Stimulated activated naive CD4-positive, alpha-beta T cell treated with Interleukin-2 at 50 U/mL for 16 hours (primary cell): ENCODE measurements around the gene TSEN54.
"Not testable (repeated sequence)": the region's sequence is repeated elsewhere in the genome, so short reads cannot be mapped to it uniquely, and the experiment has no call there.

Source experiments
- DNase-seq: peaks from one replicate; lab custom pipeline; 2025; lab: John Stamatoyannopoulos, UW

Gene TSEN54

DNA sequence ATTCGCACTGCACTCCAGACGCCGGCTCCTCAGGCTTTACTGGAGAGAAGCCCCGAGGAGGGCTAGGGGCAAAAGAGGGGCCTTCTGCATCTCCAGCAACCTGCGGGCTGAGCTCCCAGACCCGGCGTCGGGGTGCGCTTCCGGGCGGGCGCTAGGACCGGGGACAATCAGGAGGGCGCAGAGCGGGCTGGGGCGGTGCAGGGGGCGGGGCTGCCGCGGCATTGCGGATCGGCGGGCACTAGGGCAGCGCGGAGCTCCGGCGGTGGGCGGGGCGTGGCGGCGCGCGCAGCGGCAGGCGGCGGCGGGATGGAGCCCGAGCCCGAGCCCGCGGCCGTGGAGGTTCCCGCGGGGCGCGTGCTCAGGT, at the start of gene TSEN54:
Gene TSEN54, plus strand, starts transcription at position 274 of the 364 bp plus-strand sequence. Its CDS starts 33 bp downstream, at position 307.
- peak; percentile 96 for DNase-seq

DNA sequence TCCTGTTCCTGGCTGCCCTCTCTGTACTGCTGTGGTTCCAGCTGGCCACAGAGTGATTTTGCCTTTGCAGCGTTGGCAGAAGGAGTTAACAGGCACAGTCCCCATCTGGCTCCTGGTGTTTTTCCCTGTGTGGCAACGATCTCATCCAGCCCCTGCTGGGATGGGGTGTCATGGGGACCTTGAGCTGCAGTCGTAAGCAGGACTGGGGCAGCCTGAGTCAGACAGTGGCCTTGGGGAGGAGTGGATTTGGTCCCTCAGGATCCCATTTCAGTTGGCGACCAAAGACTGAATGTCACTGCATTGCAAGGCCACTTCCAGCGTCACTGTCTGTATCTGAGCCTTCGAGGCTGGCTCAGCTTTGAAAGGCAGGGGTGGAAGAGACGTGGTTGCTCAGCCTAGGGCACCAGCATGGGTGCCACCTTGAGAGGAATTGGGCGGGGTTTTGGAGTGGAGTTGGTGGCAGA, 48.0 kb upstream of the TSEN54 start:
- DNase-seq: no peak

DNA sequence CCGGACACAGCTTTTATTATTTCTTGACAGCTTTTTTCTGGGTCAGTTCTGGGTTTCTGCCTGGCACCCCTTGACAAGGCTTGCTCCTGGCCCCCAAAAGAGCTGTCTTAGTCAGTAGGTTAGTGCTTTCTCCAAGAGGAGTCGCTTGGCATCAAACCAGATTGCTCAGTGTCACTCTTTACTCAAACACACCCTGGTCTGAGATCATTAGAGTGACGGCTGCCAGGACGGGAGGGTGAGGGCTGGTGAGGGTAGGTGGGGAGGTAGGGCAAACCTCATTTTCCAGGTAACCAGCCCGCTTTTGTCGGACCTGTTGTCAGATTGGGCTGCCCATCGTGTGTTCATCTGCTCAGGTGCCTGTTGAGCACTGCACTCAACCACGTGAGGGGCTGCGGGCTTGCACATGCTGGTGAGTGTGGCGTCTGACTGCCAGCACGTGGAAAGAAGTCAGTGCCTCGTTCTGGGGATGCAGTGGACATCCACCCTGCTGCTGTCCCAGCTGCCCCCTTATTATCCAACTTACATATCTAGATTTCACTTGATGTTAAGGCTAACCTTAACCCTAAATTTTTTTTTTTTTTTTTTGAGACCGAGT, 47.5 kb upstream of the TSEN54 start:
- no peak for DNase-seq

DNA sequence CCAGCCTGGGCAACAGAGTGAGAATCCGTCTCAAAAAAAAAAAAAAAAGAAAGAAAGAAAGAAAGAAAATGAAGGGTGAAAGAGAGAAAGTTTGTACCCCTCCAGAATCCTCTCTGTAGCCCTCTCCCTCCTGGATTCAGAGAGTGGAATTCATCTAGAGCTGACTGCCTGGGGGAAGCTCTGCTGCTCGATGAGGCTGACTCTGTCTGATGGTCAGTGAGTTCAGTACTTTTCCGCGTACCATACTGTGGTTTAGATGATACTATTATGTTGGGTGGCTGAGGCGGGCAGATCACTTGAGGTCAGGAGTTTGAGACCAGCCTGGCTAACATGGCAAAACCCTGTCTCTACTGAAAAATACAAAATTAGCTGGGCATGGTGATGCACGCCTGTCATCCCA, 45.1 kb upstream of the TSEN54 start:
- no peak for DNase-seq

DNA sequence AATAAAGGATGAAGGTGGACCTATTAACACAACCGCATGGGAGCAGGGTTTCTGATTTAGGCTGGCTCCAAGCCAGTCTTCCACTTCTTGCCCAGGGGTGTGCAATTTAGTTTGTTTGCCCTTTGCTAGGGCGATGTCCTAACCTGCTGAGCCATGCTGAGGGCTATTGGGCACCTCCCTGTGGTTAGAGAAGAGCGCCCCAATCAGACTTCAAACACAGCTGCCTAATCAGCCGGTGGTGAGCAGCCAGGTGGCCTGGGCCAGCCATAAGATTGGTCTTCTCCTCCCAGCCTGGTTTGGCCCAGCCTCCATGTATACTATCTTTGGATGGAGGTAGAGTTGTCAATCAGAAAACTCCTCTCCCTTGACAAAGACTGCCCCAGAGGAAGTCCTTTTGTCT, 44.2 kb upstream of the TSEN54 start:
- no peak for DNase-seq

DNA sequence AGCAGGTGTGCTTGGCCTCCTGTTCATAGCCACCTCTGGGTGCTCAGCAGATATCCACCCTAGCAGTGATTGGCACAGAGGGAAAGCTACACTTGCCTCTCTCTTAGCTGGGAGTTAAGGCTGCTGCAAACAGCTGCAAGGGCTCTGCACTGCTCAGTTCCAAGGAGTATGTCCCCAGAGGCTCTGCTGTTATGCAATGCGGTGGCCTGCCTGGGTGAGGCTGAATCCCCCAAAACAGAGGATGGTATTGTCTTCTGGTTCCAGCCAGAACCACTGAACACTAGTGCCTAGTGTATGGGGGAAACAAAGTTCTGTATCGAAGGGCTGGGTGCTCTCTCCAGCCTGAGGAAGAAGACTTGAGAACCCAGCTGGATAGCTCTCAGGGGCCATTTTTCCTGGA, 43.1 kb upstream of the TSEN54 start:
- DNase-seq: no peak

DNA sequence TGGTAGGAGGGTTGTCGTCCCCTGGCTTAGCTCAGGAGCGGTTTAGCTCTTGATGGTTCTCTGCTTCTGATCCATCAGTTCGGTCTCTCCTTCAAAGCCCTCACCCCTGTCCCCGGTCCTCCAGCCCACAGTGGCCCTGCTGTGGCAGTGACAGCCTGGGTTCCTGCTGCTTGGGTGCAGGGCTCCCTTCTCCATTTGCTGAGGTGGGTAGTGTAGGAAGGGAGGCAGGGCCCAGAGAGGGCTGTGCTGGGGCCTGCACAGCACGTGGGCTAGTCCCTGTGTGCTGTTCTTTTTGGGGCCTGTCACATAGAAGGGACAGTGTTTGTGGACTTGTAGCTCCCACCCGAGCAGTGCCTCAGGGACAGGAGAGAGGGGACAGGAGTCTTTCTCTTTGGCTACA, 41.6 kb upstream of the TSEN54 start:
- DNase-seq: no peak

DNA sequence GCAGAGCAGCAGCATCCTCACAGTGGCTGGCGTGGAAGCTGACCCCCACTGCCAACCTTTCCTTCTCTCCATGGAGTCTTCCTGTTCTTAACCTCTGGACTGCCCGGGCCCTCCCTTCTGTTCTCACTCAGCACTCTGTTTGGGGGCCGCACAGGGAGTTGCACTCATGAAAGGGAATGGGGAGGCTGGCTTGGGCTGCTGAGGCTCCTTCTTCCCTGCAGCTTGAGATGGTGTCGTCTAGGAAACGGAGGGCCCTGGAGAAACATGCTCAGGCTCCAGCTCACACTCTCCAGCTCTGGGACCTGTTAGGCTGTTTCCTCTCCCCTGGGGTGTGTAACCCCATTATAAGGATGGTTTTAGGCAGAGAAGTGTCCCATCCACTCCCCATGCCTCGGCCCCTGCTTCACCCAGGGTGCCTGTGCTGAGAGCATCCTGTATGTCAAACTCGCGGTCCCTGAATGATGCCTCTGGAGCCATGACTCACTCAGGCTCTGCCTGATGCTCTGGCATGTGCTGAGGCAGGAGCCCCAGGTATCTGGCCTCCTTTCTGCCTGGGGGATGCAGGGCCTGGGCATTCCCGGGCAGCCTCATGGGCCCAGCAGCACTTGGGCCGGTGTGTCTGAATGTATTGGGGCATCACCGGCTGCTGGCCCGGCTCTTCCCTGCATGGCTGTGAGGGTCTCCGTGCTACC, 41.0 kb upstream of the TSEN54 start:
- no peak for DNase-seq

DNA sequence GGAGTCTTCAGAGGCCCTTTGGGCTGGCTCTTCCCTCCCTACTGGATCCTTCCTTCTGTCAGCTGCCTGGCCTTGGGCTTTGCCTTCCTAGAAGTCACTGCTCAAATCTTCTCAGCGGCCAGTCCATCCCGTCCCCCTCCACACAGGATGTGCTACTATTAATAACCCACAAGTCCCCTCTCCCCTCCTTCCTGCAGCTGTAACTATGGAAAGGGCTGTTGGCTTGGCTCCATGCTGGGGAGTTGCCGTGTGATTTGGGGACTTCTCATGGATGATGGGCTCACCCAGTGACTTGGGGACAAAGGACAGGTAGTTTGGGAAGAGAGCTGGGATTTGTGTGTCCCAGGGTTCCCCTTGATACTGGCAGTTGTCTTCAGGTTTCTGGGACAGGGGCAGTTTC, 40.5 kb upstream of the TSEN54 start:
- DNase-seq: no peak

DNA sequence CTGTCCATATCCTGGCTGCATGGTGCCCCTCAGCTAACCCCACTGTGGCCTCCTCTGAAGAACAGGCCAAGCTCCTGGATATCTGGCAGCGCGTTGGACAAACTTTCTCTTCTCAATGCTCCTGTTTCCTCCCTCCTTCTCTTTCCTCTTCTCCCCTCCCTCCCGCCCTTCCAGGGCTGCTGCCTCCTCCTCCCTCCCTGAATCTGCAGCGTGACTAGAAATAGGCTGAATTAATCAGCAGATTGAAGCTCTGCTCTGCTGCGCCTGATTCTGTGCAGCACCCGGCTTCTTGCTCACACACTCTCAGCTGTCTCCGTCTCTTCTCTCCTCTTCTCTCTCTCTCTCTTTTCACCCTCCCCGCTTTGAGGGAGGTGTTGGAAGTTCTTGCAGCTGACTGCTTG, 40.1 kb upstream of the TSEN54 start:
- no peak for DNase-seq

DNA sequence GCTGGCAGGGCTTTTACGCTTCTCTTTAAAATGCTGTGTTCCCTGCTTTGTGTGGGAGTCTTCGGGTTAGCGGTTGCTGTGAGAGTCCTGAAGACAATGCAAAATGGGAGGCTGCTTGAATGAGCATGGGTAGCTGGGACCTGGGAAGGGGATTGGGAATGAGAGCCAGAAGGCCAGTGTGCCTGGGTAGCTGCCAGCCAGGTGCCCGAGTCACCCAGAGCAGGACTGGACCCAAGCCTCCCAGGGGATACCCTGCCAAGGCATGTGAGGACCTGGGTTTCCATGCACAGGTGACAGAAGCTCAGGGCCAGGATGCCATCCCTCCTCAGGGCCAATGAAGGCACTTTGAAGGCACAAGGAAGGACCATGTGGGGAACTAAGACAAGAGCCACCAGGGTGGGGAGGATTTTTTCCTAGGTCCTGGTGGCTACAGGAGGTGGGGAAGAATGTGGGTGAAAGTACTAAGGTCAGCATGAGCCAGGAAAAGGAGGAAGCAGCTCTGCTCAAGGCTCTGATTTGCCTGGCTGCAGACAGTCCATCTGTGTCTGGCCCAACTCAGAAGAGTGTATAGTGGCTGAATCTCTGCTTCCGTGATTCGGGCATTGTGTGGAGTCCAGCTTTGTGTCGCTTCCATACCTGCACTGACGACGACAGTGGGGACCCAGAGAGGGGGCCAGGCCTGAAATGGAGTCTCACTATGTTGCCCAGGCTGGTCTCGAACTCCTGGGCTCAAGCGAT, 39.4 kb upstream of the TSEN54 start:
- no peak for DNase-seq

DNA sequence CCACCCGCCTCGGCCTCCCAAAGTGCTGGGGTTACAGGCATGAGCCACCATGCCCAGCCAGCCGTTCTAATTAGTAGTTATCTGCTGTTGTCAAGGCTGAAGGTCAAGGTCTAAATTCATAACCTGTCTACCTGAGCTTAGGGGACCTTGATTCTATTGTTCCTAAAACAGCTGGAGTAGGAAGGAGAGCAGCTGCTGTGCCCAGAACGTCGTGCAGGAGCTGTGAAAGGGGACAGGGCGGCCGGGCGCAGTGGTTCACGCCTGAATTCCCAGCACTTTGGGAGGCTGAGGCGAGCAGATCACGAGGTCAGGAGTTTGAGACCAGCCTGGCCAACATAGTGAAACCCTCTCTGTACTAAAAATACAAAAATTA, 38.9 kb upstream of the TSEN54 start:
- not testable (repeated sequence) for DNase-seq

DNA sequence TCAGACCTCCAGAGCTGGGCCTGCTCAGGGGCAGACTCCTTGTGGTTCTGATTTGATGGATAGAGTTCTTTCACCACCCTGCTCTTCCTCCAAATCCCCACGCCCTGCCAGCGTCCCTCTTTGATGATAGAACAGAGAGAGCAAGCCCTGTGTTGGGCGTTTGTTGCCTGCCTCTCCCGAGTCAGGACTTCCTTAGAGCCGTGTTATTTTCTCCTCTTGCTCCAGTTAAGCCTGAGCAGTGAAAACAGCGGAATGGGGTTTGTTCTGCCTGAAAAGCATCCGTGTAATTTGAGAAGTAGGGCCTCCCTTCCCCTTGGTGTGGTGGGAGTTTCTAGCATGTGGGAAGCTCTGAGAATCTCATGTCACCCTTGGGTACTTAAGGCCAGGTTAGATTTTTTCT, 37.8 kb upstream of the TSEN54 start:
- no peak for DNase-seq

DNA sequence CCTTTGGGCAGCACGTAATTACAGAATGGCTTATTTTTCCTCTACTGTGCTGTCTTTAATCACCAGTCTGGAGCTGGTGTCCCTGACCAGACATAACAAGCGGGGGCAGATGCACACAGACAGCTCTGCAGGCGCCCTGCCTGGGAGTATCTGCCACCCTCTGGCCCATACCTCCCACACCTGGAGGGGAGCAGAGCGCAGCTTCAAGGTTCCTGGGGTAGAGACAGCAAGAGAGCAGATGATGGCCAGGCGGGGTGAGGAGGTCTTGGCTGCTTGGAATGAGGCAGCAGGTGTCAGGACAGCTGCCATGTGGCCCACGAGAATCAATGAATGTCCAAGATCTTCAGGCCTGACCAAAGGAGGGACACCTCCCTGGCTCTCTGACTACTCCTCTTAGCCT, 36.0 kb upstream of the TSEN54 start:
- no peak for DNase-seq

DNA sequence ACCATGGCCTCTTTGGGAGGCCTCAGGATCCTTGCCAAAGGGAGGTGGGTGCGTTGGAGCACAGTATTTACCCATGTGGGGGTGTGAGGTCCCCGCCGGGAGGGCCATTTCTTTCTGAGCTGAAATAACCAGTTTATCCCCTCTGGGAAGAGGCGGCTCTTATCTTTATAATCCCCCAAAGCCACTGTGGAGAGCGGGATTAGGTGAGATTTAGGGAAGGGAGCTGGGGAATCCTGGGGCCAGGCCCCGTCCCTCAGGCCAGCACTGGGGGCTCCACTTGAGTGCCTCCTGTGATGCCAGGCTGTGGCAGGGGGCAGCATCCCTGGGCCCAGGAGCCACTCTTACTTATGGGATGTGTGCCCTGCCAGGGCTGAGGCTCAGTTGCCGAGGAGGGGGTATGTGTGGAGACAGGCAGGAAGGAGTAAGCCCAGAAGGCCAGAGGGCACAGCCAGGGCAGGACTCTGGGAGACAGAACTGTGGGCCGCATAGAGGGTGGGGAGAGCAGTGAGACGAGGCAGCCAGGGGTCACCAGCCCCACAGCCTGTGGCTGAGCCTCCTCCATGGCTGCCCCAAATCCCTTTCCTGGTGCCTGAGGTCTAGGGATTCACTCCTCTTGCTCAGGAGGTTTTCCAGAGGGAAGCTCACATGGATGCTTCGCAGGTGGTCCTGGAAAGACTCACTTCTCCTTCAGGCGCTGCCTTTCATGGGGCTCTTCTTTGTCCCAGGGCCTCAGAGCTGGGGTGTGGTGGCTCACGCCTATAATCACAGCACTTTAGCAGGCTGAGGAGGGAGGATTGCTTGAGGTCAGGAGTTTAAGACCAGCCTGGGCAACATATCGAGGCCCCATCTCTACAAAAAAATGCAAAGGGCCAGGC, 34.9 kb upstream of the TSEN54 start:
- no peak for DNase-seq

DNA sequence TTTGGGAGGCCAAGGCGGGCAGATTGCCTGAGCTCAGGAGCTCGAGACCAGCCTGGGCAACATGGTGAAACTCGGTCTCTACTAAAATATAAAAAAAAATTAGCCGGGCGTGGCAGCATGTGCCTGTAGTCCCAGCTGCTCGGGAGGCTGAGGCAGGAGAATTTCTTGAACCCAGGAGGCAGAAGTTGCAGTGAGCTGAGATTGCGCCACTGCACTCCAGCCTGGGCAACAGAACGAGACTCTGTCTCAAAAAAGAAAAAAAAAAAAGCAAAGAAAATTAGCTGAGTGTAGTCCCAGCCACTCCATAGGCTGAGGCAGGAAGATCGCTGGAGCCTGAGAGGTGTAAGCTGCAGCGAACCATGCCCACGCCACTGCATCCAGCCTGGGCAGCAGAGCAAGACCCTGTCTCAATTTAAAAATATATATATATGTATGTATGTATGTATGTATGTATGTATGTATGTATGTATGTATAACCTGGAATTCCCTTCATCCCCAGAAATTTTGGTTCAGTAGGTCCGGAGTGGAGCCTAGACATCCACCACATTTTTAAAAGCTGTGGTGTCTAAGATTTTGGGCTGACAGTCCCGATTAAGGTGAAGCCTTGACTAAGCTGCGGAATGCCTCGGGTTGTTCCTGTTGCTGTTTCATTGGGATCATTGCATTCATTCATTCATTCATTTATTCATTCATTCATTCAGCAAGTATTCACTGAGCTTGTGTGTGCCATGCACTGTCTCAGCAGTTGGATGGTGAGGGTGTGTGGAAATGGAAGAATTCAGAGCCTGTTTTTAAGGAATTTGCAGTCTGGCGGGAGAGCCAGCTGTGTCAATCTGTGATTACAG, 34.0 kb upstream of the TSEN54 start:
- DNase-seq: no peak

DNA sequence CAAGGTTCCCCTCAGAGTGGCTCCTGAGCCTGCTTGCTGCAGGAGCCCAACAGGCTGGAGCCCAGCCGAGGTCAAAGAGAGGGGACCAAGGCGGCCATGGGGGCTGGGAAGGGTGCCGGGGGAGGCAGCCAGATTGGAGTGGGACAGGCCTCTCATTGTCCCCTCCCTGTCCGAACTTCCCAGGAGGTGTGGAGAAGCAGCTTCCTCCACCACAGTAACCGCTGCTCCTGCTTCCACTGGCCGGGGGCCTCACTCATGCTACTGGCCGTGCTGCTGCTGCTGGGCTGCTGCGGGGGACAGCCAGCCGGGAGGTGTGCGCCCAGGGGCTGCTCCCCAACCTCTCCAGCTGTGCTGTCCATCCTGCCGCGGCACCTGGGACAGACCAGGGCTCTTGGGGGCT, 30.6 kb upstream of the TSEN54 start:
- no peak for DNase-seq

DNA sequence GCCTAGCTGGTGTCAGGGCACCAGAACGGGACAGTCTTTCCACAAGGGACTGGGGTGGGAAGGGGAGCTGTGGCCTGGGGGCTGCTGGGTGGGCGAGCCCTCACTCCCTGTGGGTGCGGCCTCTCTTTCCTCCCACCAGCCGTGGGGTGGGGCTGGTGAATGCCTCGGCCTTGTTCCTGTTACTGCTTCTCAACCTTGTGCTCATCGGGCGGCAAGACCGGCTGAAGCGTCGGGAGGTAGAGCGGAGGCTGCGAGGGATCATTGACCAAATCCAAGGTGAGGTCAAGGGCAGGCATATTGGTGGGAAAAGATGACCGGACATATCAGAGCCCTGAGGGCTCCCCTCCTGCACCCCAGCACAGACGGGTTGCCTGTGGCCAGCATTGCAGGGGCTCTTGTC, 30.2 kb upstream of the TSEN54 start:
- no peak for DNase-seq

DNA sequence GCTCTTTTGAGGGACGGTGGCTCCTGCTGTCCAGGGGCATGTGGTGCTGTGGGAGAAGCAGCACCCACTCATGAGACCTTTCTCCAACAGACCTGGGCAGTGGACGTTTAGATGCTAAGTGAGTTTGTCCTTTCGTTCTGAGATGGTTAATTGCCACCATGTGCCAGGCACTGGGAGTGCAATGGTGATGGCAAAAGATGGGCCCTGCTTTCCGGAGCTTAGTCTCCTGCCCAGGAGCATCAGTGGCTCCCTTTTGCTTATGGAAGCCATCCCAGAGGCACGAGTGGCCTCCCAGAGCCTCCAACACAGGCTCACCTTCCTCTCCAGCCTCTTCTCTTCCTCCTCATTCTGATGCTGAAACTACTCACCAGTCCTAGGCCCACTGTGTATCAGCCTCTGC, 29.4 kb upstream of the TSEN54 start:
- no peak for DNase-seq

DNA sequence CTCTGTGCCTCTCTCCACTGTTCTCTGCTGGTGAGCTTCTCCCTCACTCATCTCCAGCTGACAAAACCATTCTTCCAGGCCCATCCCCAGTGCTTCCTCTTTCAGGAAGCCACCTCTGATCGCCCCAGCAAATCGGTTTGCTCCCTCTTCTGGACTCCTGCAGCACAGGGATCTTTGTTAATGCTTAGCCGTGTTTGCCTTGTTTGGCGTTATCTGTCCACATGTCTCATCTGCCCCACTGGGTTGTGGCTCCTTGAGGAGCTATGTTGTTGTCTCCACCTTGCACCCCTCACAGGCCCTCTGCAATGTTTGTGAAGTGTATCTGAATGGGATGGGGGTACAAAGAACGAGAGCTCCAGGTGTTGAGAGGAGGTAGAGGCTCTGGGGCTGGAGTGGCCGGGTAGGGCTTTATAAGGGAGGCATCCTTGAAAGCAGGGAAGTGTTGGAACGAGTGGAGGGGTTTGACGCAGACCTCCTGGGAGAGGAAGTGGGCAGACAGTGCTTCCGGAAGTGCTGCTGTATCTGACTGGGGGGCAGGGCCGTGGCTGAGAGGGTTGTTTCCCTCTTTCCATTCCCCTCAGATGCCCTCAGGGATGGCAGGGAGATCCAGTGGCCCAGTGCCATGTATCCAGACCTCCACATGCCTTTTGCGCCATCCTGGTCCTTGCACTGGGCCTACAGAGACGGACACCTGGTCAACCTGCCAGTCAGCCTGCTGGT, 28.8 kb upstream of the TSEN54 start:
- DNase-seq: no peak
